GM18505 (cell line): Measurements from ENCODE around the gene CFAP61.

Source experiments
- ATAC-seq: cut with Tn5 transposase; IDR thresholded peaks from one replicate; pipeline ENCODE4 v1.9.1; 2021; ENCODE audit not compliant: unreplicated experiment
- POLR2A ChIP-seq: IDR thresholded peaks from 4 replicates; pipeline ENCODE4 v1.6.1; 2011; ENCODE audit warnings: borderline replicate concordance; ENCODE audit not compliant: insufficient read depth, insufficient read length; ENCODE audit errors: extremely low read depth

The CFAP61 gene

DNA sequence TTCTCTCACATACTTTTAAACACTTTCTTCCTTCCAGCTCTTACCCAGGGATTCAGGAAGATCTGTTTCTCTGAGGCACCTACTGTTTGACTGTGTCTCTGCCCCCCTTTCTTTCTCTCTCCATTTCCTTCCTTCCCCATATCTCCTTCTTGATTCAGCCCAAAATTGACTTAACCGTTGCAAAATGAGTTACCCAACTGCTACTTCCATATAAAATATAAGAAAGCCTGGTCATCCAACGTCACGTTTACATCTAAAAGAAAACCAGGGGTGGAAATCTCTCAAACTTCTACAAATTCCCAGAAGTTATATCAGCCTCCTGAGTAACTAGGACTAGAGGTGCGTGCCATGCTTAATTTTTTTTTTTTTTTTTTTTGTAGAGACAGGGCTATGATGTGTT lies 220.4 kb downstream of the CFAP61 start:
- no peak for TF ChIP-seq POLR2A
- ATAC-seq = no peak

DNA sequence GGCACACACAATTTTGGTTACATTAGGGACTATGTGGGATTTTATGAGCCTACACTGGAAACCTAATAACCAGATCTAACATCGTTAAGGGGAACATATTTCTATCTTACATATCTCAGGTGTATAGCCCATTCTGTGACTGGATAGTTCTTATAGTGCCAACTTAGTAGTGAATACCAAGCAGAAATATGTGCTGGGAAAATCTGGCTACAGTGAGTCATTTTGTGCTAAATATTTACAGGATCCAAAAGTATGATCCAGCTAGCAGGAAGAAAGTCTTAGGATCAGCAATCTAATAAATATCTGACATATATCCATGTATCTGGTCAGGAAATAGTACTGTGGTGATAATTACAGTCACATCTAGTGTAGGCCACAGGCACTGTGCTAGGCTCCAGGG lies 221.0 kb downstream of the CFAP61 start:
- no peak for ATAC-seq
- no peak for TF ChIP-seq POLR2A

DNA sequence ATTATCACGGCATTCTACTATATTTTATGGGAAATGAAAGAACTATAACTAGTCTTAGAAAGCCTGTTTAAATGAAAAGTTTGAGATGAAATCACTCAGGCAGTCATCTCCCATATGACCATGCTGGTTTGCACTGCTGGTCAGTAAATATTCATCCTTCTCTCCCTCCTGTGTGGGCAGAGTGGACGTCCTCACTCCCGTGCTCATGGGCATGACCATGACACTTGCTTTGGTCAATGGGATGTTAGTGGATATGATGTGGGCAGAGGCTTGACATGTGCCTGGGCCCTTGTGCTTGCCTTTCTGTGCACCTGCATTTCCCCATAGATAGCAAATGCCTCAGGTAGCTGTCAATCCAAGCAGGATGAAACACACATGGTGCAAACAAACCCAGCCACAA lies 222.5 kb downstream of the CFAP61 start:
- ATAC-seq = no peak
- TF ChIP-seq POLR2A = no peak

- no peak for TF ChIP-seq POLR2A
- no peak for ATAC-seq
Measured at GRCh38 chr20:20275636-20276035, 223.3 kb downstream of the CFAP61 start.

GRCh38 chr20:20276811-20277530 lies 224.6 kb downstream of the CFAP61 start:
- TF ChIP-seq POLR2A = no peak
- ATAC-seq = no peak

GRCh38 chr20:20277894-20278335 lies 225.6 kb downstream of the CFAP61 start:
- ATAC-seq = no peak
- TF ChIP-seq POLR2A = no peak

DNA sequence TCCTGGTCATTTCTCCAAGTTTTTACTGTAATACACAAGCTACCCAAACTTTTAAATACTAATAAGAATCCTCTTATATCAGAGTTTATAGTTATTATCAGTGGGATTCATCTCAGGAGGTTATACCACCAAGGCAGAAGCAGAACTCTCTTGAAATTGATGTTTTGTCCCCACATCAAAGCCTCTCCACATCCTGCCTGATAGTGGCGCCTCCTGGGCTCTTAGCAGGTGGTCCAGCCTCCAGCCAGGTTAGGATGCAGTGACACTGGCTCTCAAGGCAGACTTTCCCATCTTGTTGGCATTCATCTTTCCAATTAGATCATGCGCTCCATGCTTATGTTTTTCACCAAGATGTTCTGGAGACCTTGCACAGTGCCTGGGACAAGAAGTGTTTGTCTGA lies 233.7 kb downstream of the CFAP61 start:
- no peak for TF ChIP-seq POLR2A
- ATAC-seq = no peak

DNA sequence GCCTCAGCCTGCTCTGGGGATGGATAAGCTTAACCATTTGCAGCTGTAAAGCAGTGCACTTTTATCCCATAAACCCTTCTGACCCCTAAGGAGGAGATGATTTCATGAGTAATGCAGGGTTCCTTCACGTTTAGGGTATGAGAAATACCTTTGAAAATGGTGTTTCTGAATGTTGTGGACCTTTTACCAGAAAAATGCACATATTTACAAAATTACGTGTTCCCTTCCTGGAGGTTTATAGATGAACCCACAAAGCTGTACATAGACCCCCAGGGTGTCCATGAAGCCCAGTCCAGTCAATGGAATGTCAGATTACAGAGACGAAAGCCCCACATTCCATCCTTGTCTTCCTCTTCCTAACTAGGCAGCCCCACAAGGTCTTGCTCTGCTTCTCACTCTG lies 237.0 kb downstream of the CFAP61 start:
- no peak for ATAC-seq

DNA sequence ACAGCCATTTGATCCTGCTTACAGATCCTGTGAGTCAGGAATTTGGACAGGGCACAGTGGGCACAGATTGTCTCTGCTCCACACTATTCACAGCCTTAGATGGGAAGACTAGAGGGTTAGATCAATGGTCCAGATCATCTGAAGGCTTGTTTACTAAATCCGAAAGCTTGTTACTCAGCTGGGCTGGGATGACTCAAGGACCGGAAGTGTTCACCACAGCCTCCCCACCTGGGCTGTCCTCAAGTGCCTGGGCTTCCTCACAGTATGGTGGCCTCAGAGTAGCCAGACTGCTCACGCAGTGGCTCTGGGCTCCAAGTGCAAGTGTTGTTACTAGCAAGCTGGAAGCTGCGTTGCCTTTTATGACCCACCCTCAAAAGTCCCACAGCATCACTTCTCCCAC lies 240.1 kb downstream of the CFAP61 start:
- no peak for TF ChIP-seq POLR2A
- no peak for ATAC-seq

More for the DNA sequence above, 237.0 kb downstream of the CFAP61 start:
- no peak for TF ChIP-seq POLR2A

DNA sequence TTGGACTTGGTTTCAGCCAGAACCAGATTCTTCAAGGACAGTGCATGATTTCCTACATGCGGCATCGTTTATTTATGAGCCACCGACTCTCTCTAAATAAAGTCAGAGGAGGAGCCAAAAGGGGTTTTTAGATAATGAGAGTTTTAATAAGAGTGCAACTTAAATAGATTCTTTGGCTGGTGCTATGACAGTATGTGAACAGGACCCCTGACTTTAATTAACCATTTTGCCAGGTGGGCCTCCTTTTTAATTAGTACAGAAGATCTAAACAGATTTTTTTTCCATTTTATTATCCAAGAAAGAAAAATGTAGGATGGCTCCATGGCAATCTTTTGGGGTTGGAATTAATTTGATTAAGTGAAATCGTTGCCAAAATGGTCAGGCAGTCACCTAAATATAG lies 240.8 kb downstream of the CFAP61 start:
- ATAC-seq = no peak
- no peak for TF ChIP-seq POLR2A

GRCh38 chr20:20293691-20294385 lies 241.5 kb downstream of the CFAP61 start:
- no peak for ATAC-seq
- no peak for TF ChIP-seq POLR2A

DNA sequence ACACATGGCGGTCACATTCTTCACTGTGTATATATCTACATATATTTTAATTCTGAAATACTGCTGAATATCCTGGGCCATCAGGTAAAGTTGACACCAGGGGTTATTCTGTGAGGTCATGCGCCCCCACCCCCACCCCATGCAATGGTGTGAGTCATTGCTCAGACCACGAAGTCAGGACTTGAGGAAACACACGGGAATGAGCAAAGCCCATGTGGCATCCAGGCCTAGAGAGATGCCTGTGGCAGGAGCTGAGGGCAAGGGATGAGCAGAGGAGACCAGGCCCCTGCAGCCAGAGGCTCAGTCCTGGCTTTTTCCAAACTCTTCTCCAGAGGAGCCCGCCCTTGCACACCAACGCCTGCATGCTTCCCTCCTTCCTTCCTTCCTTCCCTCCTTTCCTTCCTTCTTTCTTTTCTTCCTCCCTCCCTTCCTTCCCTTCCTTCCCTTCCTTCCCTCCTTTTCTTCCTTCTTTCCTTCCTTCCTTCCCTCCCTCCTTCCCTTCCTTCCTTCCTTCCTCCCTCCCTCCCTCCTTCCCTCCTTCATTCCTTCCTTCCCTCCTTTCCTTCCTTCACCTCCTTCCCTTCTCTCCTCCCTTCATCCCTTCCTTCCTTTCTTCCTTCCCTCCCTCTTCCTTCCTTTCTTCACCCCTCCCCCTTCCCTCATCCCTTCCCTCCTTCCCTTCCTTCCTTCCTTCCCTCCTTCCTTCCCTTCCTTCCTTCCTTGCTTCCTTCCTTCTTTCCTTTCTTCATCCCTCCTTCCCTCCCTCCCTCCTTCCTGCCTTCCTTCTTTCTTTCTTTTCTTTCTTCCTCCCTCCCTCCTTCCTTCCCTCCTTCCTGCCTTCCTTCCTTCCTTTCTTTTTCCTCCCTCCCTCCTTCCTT lies 243.5 kb downstream of the CFAP61 start:
- ATAC-seq = no peak
- TF ChIP-seq POLR2A = no peak

DNA sequence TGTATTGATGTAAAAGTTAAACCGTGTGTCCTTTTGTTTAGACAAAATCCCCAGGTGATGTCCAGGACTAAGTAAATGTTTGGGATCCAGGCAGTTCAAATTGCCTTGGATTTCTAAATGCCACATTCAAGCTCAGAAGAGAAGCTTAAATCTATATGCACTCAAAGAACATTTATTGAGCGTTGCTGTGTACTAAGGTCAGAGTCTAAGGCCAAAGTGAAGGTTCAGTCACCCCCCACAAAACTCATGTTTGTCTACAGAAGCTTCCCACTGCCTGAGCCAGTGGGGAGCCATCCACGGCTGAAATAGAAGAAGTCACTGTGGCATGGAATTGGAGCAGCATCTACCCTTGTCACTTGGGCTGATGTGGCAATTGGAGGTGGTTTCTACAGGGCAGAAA lies 244.8 kb downstream of the CFAP61 start:
- ATAC-seq = no peak
- no peak for TF ChIP-seq POLR2A

DNA sequence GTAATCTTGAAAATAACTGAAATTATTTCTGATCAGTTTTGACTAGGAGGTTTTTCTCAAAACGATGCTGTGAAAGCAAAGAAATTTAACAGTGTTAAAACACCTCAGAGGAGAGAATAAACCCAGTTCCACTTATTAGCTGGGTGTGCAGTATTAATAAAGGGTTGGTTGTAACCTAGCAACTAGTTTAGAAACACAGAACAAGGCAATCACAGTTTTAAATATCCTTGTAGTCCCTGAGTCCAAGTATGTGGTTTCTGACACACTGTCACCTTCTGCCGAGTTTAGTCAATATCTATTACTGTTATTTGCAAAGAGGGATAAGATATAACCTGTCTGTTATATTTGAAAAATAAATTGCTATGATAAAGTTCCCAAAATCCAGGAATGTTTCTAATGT lies 245.4 kb downstream of the CFAP61 start:
- no peak for TF ChIP-seq POLR2A
- no peak for ATAC-seq

- ATAC-seq = no peak
- TF ChIP-seq POLR2A = no peak
Measured at GRCh38 chr20:20299904-20300303, 247.6 kb downstream of the CFAP61 start.
